ENCODE results near the gene KATNBL1. TPM values are rescaled to one million over a fixed set of nuclear protein-coding genes. Genes with fewer than 3 reads are reported as not detected.

KATNBL1 gene
- total and polyA plus RNA-seq, 2 donors from 2014 or later: 15.6 to 32.2 TPM

- Histone ChIP-seq H3K9ac (ENCODE audit: low read length in 3 of 3) (no peak overlapping the region), H3K27ac (ENCODE audit: low read depth in 2 of 2, low read length in 2 of 2) (no peak overlapping the region), H3K27me3 (ENCODE audit: control insufficient read depth, insufficient read depth, low read length) (no peaks in the 10 kb centered on the region), H3K4me3 (ENCODE audit: low read length in 3 of 3) (no peak overlapping the region), H3K9me3 (ENCODE audit: control insufficient read depth in 2 of 3, insufficient read depth in 1 of 3, low read length in 3 of 3) (no peaks in the 10 kb centered on the region), H3K36me3 (ENCODE audit: control insufficient read depth in 2 of 3, insufficient read depth in 3 of 3, low read length in 3 of 3) (no peaks in the 10 kb centered on the region), H3K4me1 (ENCODE audit: control insufficient read depth in 2 of 3, insufficient read depth in 2 of 3, low read depth in 1 of 3, low read length in 3 of 3) (no peaks in the 10 kb centered on the region)
- no peak for FAIRE-seq
- intact Hi-C loops (cut with DNase I): loop anchor here (10.0 kb wide), 1 partner anchor 152 kb away; no protein-coding TSS in a partner anchor
- no peak for TF ChIP-seq CTCF (IDR thresholded peaks at IDR 0.05; ENCODE audit: borderline replicate concordance, extremely low read depth, insufficient read depth)
- no peak for DNase-seq
Observed at GRCh38 chr15:34216527-34217270, 6.8 kb upstream of the KATNBL1 start.

- DNase-seq (no peak), FAIRE-seq (no peak)
- Histone ChIP-seq H3K27ac (ENCODE audit: low read depth in 2 of 2, low read length in 2 of 2) (no peak overlapping the region), H3K36me3 (ENCODE audit: control insufficient read depth in 2 of 3, insufficient read depth in 3 of 3, low read length in 3 of 3) (no peaks in the 10 kb centered on the region), H3K9ac (ENCODE audit: low read length in 3 of 3) (no peak overlapping the region), H3K4me1 (ENCODE audit: control insufficient read depth in 2 of 3, insufficient read depth in 2 of 3, low read depth in 1 of 3, low read length in 3 of 3) (no peaks in the 10 kb centered on the region), H3K9me3 (ENCODE audit: control insufficient read depth in 2 of 3, insufficient read depth in 1 of 3, low read length in 3 of 3) (no peaks in the 10 kb centered on the region), H3K27me3 (ENCODE audit: control insufficient read depth, insufficient read depth, low read length) (no peaks in the 10 kb centered on the region), H3K4me3 (ENCODE audit: low read length in 3 of 3) (no peak overlapping the region)
- intact Hi-C loops (cut with DNase I): loop anchor here (10.0 kb wide), 1 partner anchor 149 kb away; no protein-coding TSS in a partner anchor
- TF ChIP-seq CTCF (IDR thresholded peaks at IDR 0.05; ENCODE audit: borderline replicate concordance, extremely low read depth, insufficient read depth): no peak
Observed at GRCh38 chr15:34214135-34214534, 4.2 kb upstream of the KATNBL1 start.

- no peak for DNase-seq
- intact Hi-C loops (cut with DNase I): loop anchor here (10.0 kb wide), 1 partner anchor 149 kb away; no protein-coding TSS in a partner anchor
- Histone ChIP-seq H3K27me3 (ENCODE audit: control insufficient read depth, insufficient read depth, low read length) (no peaks in the 10 kb centered on the region), H3K9me3 (ENCODE audit: control insufficient read depth in 2 of 3, insufficient read depth in 1 of 3, low read length in 3 of 3) (no peaks in the 10 kb centered on the region), H3K27ac (ENCODE audit: low read depth in 2 of 2, low read length in 2 of 2) (no peak overlapping the region), H3K4me1 (ENCODE audit: control insufficient read depth in 2 of 3, insufficient read depth in 2 of 3, low read depth in 1 of 3, low read length in 3 of 3) (peaks cover 0 to 3% (median 0%) of the 10 kb centered on the region in 3 donors), H3K4me3 (ENCODE audit: low read length in 3 of 3) (no peak overlapping the region), H3K36me3 (ENCODE audit: control insufficient read depth in 2 of 3, insufficient read depth in 3 of 3, low read length in 3 of 3) (no peaks in the 10 kb centered on the region), H3K9ac (ENCODE audit: low read length in 3 of 3) (no peak overlapping the region)
- FAIRE-seq: no peak
- TF ChIP-seq CTCF (IDR thresholded peaks at IDR 0.05; ENCODE audit: borderline replicate concordance, extremely low read depth, insufficient read depth): no peak
Observed at GRCh38 chr15:34213690-34214089, 3.8 kb upstream of the KATNBL1 start.
